Hepatocyte (in vitro differentiated cells): ENCODE measurements around the gene SLC31A1. TPM values are rescaled to one million over a fixed set of nuclear protein-coding genes. Genes with fewer than 3 reads are reported as not detected.
"Not testable (repeated sequence)": the region's sequence is repeated elsewhere in the genome, so short reads cannot be mapped to it uniquely, and the experiment has no call there.

ENCODE experiments used
- DNase-seq: peaks from one replicate; pipeline ENCODE4 v3.0.0-alpha.2; 2016; ENCODE audit warnings: low spot score
- H2AFZ ChIP-seq: fragments of 200-600 bp; sonication (generic); 2 replicates; pipeline ENCODE4 v1.6.0; 2016; ENCODE audit warnings: antibody characterized with exemption, mild to moderate bottlenecking
- H3K27ac ChIP-seq: fragments of 200-600 bp; sonication (generic); 2 replicates; pipeline ENCODE4 v1.5.1; 2016; ENCODE audit warnings: mild to moderate bottlenecking
- H3K27me3 ChIP-seq: fragments of 200-600 bp; sonication (generic); 2 replicates; pipeline ENCODE4 v1.6.1; 2016
- H3K36me3 ChIP-seq: fragments of 200-600 bp; sonication (generic); replicated peaks from 2 replicates; pipeline ENCODE4 v1.5.1; 2016; ENCODE audit warnings: low read depth; ENCODE audit not compliant: insufficient read depth
- H3K4me1 ChIP-seq: fragments of 200-600 bp; sonication (generic); 2 replicates; pipeline ENCODE4 v1.5.1; 2016; ENCODE audit warnings: mild to moderate bottlenecking, moderate library complexity; ENCODE audit not compliant: insufficient read depth
- H3K4me2 ChIP-seq: fragments of 200-600 bp; sonication (generic); 2 replicates; pipeline ENCODE4 v1.6.0; 2016
- H3K4me3 ChIP-seq: fragments of 200-600 bp; sonication (generic); 2 replicates; pipeline ENCODE4 v1.5.1; 2016; ENCODE audit warnings: mild to moderate bottlenecking
- H3K79me2 ChIP-seq: fragments of 200-600 bp; sonication (generic); 2 replicates; pipeline ENCODE4 v1.6.0; 2017; ENCODE audit warnings: mild to moderate bottlenecking
- H3K9me2 ChIP-seq: fragments of 200-600 bp; sonication (generic); replicated peaks from 2 replicates; pipeline ENCODE4 v1.6.0; 2017; ENCODE audit warnings: mild to moderate bottlenecking; ENCODE audit not compliant: insufficient read depth
- H3K9me3 ChIP-seq: fragments of 200-600 bp; sonication (generic); 2 replicates; pipeline ENCODE4 v1.5.1; 2016; ENCODE audit warnings: low read depth, mild to moderate bottlenecking
- H4K20me1 ChIP-seq: fragments of 200-600 bp; sonication (generic); 2 replicates; pipeline ENCODE4 v1.6.0; 2016; ENCODE audit warnings: mild to moderate bottlenecking; ENCODE audit not compliant: insufficient read depth, poor library complexity, severe bottlenecking
- EZH2 ChIP-seq: fragments of 200-600 bp; sonication (generic); IDR thresholded peaks from 2 replicates; pipeline ENCODE4 v1.6.1; 2016; ENCODE audit warnings: antibody characterized with exemption, mild to moderate bottlenecking, borderline replicate concordance
- EZH2phosphoT487 ChIP-seq: fragments of 200-600 bp; sonication (generic); IDR thresholded peaks from one replicate; pipeline ENCODE4 v1.6.1; 2018; ENCODE audit warnings: antibody characterized with exemption, mild to moderate bottlenecking, low read depth, moderate library complexity; ENCODE audit not compliant: unreplicated experiment, severe bottlenecking
- WGBS: methylation state at CpG from one replicate; pipeline ENCODE4 v1.1.6; 2016; ENCODE audit warnings: low lambda C conversion rate; ENCODE audit errors: missing lambda C conversion rate; 5-methylcytosine and 5-hydroxymethylcytosine counted together
- polyA plus RNA-seq: library from polyadenylated mRNA; unstranded; fragments of >200 nt; fragmentation: Nextera tagmentation; extraction: Ambion mirVana; gene quantifications from 2 replicates; pipeline ENCODE4 v1.2.1, GENCODE V29; 2016
- total RNA-seq: library from RNA; depleted of rRNA; stranded (reverse); fragments of >200 nt; gene quantifications from 2 replicates; pipeline ENCODE4 v1.2.3, GENCODE V29; 2014
- TF ChIP-seq, protein P1 (sequence below): fragments of 200-600 bp; sonication (generic); IDR thresholded peaks from 2 replicates; pipeline ENCODE4 v1.5.1; 2016; ENCODE audit warnings: antibody characterized with exemption, mild to moderate bottlenecking; ENCODE audit not compliant: poor library complexity

Gene SLC31A1
- total and polyA plus RNA-seq, 2 experiments from 2014 or later: 29.7 to 43.3 TPM

DNA sequence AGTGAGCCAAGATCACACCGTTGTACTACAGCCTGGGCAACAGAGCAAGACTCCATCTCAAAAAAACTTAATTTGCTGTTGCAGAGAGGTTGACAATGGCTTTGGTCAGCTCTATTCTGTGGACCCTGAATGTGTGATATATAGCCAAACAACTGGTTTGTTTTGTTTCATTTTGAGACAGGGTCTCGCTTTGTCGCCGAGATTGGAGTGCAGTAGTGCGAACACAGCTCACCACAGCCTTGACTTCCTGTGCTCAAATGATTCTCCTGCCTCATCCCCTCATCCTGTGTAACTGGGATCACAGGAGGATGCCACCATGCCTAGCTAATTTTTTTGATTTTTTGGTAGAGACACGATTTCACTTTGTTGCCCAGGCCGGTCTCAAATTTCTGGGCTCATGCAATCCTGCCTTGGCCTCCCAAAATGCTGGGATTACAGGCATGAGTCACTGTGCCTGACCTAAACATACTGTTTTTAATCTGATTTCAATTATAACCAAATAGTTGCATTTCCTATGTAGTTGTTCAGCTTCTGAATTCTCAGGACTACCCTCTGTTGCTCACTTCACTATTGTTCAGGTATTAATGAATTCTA is 72.0 kb downstream of the SLC31A1 start:
- Histone ChIP-seq H3K27ac (no peak overlapping the region), H3K27me3 (no peaks in the 10 kb centered on the region), H3K9me3 (no peaks in the 10 kb centered on the region), H3K79me2 (no peaks in the 10 kb centered on the region), H3K4me2 (no peak overlapping the region), H3K4me1 (peaks cover 5% of the 10 kb centered on the region), H3K36me3 (peaks cover 3% of the 10 kb centered on the region), H2AFZ (no peak overlapping the region), H4K20me1 (no peaks in the 10 kb centered on the region), H3K4me3 (no peak overlapping the region), H3K9me2 (no peaks in the 10 kb centered on the region)
- no peak for DNase-seq
- TF ChIP-seq EZH2phosphoT487 (no peak), EZH2 (no peak)
- TF ChIP-seq, protein P1, sequence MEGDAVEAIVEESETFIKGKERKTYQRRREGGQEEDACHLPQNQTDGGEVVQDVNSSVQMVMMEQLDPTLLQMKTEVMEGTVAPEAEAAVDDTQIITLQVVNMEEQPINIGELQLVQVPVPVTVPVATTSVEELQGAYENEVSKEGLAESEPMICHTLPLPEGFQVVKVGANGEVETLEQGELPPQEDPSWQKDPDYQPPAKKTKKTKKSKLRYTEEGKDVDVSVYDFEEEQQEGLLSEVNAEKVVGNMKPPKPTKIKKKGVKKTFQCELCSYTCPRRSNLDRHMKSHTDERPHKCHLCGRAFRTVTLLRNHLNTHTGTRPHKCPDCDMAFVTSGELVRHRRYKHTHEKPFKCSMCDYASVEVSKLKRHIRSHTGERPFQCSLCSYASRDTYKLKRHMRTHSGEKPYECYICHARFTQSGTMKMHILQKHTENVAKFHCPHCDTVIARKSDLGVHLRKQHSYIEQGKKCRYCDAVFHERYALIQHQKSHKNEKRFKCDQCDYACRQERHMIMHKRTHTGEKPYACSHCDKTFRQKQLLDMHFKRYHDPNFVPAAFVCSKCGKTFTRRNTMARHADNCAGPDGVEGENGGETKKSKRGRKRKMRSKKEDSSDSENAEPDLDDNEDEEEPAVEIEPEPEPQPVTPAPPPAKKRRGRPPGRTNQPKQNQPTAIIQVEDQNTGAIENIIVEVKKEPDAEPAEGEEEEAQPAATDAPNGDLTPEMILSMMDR: no peak
- WGBS: 84% methylated on average over 7 of the region's 7 CpGs

DNA sequence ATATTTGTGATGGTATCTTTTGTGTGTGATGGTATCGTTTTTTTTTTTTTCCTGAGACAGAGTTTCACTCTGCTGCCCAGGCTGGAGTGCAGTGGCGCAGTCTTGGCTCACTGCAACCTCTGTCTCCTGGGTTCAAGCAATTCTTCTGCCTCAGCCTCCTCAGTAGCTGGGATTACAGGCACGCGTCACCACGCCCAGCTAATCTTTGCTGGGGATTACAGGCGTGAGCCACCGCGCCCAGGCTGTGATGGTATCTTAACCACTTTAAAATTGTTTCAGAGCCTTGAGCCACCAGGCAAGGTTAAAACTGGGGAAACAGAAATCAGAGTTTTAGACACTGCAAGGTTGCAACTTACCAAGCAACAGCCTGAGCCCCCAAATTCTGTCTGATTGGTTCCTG is 74.9 kb downstream of the SLC31A1 start:
- not testable (repeated sequence) for H3K27me3 ChIP-seq, H3K4me3 ChIP-seq, H3K9me3 ChIP-seq, H2AFZ ChIP-seq, H3K4me1 ChIP-seq, H3K79me2 ChIP-seq, H3K4me2 ChIP-seq, H3K36me3 ChIP-seq, H3K9me2 ChIP-seq, H3K27ac ChIP-seq, DNase-seq, H4K20me1 ChIP-seq
- 73% methylated on average over 8 of the region's 8 CpGs for WGBS

DNA sequence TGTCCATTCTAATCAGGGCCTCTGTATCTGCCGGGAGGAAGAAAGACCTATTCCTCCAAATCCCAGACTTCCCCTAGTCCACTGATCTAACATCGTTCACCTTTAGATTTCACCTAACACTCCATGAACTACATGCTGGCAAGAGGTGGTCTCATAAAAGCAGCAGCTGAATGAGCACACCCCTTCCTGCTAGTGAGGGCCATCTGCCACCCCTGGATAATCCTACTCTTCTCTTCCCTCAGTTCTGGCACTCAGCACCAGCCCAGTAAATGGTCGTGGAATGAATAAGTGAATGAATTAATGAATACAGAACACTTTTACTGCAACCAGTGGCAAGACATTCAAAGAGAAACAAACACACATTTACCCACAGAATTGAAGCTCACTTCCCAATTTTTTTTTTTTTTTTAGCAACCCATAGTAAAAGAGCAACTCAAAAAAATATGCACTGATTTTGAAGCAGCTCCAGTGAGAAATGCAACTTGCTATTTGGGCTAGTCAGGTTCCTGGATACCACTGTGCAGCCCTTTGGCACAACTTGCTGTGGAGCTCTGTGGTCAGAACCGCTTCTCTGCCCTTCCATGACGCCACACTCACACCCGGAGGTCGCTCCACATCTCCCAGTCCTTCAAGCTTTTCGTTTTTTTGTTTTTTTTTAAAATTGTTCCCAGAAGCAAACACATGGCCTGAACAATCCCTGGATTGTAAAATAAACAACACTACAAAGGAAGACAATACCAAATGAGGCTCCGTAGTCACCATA is 75.6 kb downstream of the SLC31A1 start:
- Histone ChIP-seq H3K4me2 (no peak overlapping the region), H3K9me2 (no peaks in the 10 kb centered on the region), H3K27me3 (no peaks in the 10 kb centered on the region), H3K36me3 (peaks cover 3% of the 10 kb centered on the region), H3K79me2 (no peaks in the 10 kb centered on the region), H4K20me1 (no peaks in the 10 kb centered on the region), H3K4me1 (peaks cover 5% of the 10 kb centered on the region), H2AFZ (no peak overlapping the region), H3K4me3 (no peak overlapping the region), H3K27ac (no peak overlapping the region), H3K9me3 (no peaks in the 10 kb centered on the region)
- 70% methylated on average over 9 of the region's 9 CpGs for WGBS
- TF ChIP-seq, protein P1: no peak
- no peak for TF ChIP-seq EZH2phosphoT487
- no peak for TF ChIP-seq EZH2
- no peak for DNase-seq

DNA sequence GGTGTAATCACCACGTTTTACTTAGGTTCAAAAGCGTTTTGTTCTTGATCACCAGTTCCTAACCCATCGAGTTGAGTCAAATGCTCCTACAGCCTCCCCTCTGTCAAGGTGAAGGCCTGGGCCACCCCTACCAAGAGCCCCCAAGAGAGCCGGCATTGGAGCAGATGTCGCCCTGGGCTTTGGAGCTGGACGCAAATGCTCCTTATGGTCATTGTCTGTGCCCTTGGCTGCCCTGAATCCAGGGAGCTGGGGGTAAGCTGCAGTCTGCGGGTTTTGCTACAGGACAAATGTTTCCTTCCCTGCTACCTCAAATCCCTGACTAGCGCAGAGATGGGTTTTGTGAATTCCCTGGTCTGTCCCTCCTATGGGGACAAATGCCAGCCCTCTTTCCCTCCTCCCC is 77.0 kb downstream of the SLC31A1 start:
- WGBS: 91% methylated on average over 8 of the region's 8 CpGs
- TF ChIP-seq EZH2: no peak

More for the DNA sequence above, 77.0 kb downstream of the SLC31A1 start:
- no peak overlapping the region for H3K4me2 ChIP-seq
- no peaks in the 10 kb centered on the region for H3K36me3 ChIP-seq
- H4K20me1 ChIP-seq: no peaks in the 10 kb centered on the region
- H3K27ac ChIP-seq: no peak overlapping the region
- H3K79me2 ChIP-seq: no peaks in the 10 kb centered on the region
- H3K4me1 ChIP-seq: peaks cover 5% of the 10 kb centered on the region
- no peaks in the 10 kb centered on the region for H3K9me2 ChIP-seq
- H3K9me3 ChIP-seq: no peaks in the 10 kb centered on the region
- DNase-seq: no peak
- H3K4me3 ChIP-seq: no peak overlapping the region
- no peak overlapping the region for H2AFZ ChIP-seq
- H3K27me3 ChIP-seq: no peaks in the 10 kb centered on the region
